NCI-H460 (cell line): ENCODE measurements around the gene TBC1D23. TPM values are rescaled to one million over a fixed set of nuclear protein-coding genes. Genes with fewer than 3 reads are reported as not detected.
"Not testable (repeated sequence)": the region's sequence is repeated elsewhere in the genome, so short reads cannot be mapped to it uniquely, and the experiment has no call there.

Experiments
- DNase-seq: peaks from one replicate; pipeline ENCODE4 v3.0.0-alpha.2; 2016; ENCODE audit warnings: low read depth; ENCODE audit errors: extremely low read depth
- polyA plus RNA-seq: library from polyadenylated mRNA; depleted of rRNA; stranded (reverse); fragments of >200 nt; gene quantifications from 2 replicates; pipeline ENCODE4 v1.2.3, GENCODE V29; 2014; cell fraction: nucleus; rRNA removed
- total RNA-seq: library from RNA; depleted of rRNA; stranded (reverse); fragments of >200 nt; shearing (Covaris generic); gene quantifications from 2 replicates; pipeline ENCODE4 v1.2.3, GENCODE V29; 2014; rRNA removed

The TBC1D23 gene
- 19.2 and 20.3 TPM in 2 replicates for total RNA-seq
- polyA plus RNA-seq, result 27.8 and 32.5 TPM in 2 replicates

- peak; percentile 98 for DNase-seq
Observed at GRCh38 chr3:100260685-100261484, at the start of gene TBC1D23. Gene TBC1D23, plus strand, starts transcription at chr3:100260992. Its CDS starts 27 bp downstream, at chr3:100261019.

- DNase-seq, result no peak
Observed at GRCh38 chr3:100213891-100214573, 46.8 kb upstream of the TBC1D23 start.

- no peak for DNase-seq
Observed at GRCh38 chr3:100214574-100214964, 46.2 kb upstream of the TBC1D23 start.

- no peak for DNase-seq
Observed at GRCh38 chr3:100216713-100217112, 44.1 kb upstream of the TBC1D23 start.

GRCh38 chr3:100221159-100221558 lies 39.6 kb upstream of the TBC1D23 start:
- no peak for DNase-seq

- no peak for DNase-seq
Observed at GRCh38 chr3:100225193-100225592, 35.6 kb upstream of the TBC1D23 start.

- no peak for DNase-seq
Observed at GRCh38 chr3:100225883-100226282, 34.9 kb upstream of the TBC1D23 start.

GRCh38 chr3:100226712-100227429 lies 33.9 kb upstream of the TBC1D23 start:
- no peak for DNase-seq

GRCh38 chr3:100227511-100227921 lies 33.3 kb upstream of the TBC1D23 start:
- DNase-seq, result no peak

- DNase-seq, result no peak
Observed at GRCh38 chr3:100228247-100228646, 32.5 kb upstream of the TBC1D23 start.

GRCh38 chr3:100229188-100229587 lies 31.6 kb upstream of the TBC1D23 start:
- DNase-seq, result not testable (repeated sequence)

- DNase-seq, result no peak
Observed at GRCh38 chr3:100230710-100231109, 30.1 kb upstream of the TBC1D23 start.

- DNase-seq, result no peak
Observed at GRCh38 chr3:100231668-100232067, 29.1 kb upstream of the TBC1D23 start.

GRCh38 chr3:100234364-100234763 lies 26.4 kb upstream of the TBC1D23 start:
- DNase-seq, result no peak

GRCh38 chr3:100238599-100238998 lies 22.2 kb upstream of the TBC1D23 start:
- no peak for DNase-seq

GRCh38 chr3:100242471-100242870 lies 18.3 kb upstream of the TBC1D23 start:
- not testable (repeated sequence) for DNase-seq

- DNase-seq, result no peak
Observed at GRCh38 chr3:100244264-100244663, 16.5 kb upstream of the TBC1D23 start.

- no peak for DNase-seq
Observed at GRCh38 chr3:100245136-100245535, 15.7 kb upstream of the TBC1D23 start.

GRCh38 chr3:100245927-100246326 lies 14.9 kb upstream of the TBC1D23 start:
- DNase-seq, result no peak

GRCh38 chr3:100246999-100247398 lies 13.8 kb upstream of the TBC1D23 start:
- no peak for DNase-seq

GRCh38 chr3:100252001-100252400 lies 8.8 kb upstream of the TBC1D23 start:
- no peak for DNase-seq
